Measurements from ENCODE around the gene CCDC39. TPM values are rescaled to one million over a fixed set of nuclear protein-coding genes. Genes with fewer than 3 reads are reported as not detected.

Gene CCDC39
- total and polyA plus RNA-seq, 2 of the 4 experiments (the other 2 are of a cell fraction), result not detected

DNA sequence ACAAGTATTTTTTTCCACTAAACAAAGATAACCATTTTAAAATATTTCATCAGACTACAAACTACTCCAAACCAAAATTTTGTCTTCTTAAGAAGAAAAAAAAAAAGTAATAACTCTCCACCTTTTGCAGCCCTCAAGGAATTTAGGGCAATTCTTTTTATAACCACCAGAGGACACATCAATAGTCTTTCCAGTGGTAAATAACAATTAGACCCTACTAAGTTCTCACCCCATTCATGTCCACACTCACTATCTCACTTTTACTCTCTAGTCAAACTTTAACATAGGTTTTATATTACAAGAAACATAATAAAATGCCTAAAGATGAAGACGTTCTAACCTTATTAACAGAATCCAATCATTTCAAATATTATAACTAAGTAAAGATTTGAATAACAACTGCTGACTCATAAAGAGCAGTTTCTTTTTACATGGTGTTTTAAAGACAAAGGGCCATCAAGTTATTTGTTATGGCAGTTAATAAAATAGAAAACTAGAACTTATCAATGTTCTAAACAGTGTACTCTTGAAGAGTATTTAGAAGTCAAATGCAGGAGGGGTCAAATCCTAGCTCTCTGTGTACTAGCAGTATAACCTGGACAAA is 33.0 kb downstream of the CCDC39 start:
- CTCF ChIA-PET, result no interaction called here

More for the DNA sequence above, 33.0 kb downstream of the CCDC39 start:
- Histone ChIP-seq H4K20me1 (ENCODE audit: insufficient read depth, low read length) (no peaks in the 10 kb centered on the region), H4K91ac (ENCODE audit: insufficient read depth, low read depth, low read length) (no peak overlapping the region), H3K9ac (ENCODE audit: low read depth, low read length) (no peak overlapping the region), H3K4me2 (ENCODE audit: low read depth, low read length) (no peak overlapping the region), H3K27me3 (ENCODE audit: control insufficient read depth, insufficient read depth, low read length) (no peaks in the 10 kb centered on the region), H3K23ac (ENCODE audit: low read depth, low read length) (no peak overlapping the region), H3K27ac (ENCODE audit: insufficient read depth, low read length) (no peak overlapping the region), H3K4ac (ENCODE audit: low read depth, low read length) (no peak overlapping the region), H2AK5ac (ENCODE audit: low read depth, low read length) (no peak overlapping the region), H2BK20ac (ENCODE audit: low read depth, low read length) (no peak overlapping the region), H3K9me1 (ENCODE audit: insufficient read depth, low read length) (no peaks in the 10 kb centered on the region), H3K79me1 (ENCODE audit: low read depth in 1 of 2, low read length in 2 of 2) (no peaks in the 10 kb centered on the region), H2AFZ (replicated peaks; ENCODE audit: low read length, poor library complexity) (no peak overlapping the region), H3K56ac (ENCODE audit: extremely low read depth, insufficient read depth, low read length) (no peak overlapping the region), H4K5ac (ENCODE audit: low read depth, low read length) (no peak overlapping the region), H3K14ac (replicated peaks; ENCODE audit: low read depth, low read length) (no peak overlapping the region), H3K4me3 (ENCODE audit: insufficient read depth, low read depth, low read length) (no peak overlapping the region), H2BK15ac (ENCODE audit: low read depth, low read length) (no peak overlapping the region), H3K4me1 (ENCODE audit: control insufficient read depth, insufficient read depth, low read length) (no peaks in the 10 kb centered on the region), H3K36me3 (ENCODE audit: control insufficient read depth, insufficient read depth, low read length) (no peaks in the 10 kb centered on the region), H3K9me3 (ENCODE audit: control insufficient read depth, insufficient read depth, low read length) (no peaks in the 10 kb centered on the region), H4K8ac (ENCODE audit: low read depth in 2 of 2, low read length in 2 of 2) (no peak overlapping the region), H3K18ac (ENCODE audit: low read depth, low read length) (no peak overlapping the region), H2BK5ac (ENCODE audit: low read depth, low read length, poor library complexity, severe bottlenecking) (no peak overlapping the region), H2BK120ac (ENCODE audit: low read depth, low read length) (no peak overlapping the region), H2AK9ac (replicated peaks; ENCODE audit: low read depth, low read length, poor library complexity) (no peak overlapping the region)
- ATAC-seq (ENCODE audit: low read depth) (no peak), DNase-seq (no peak)
- POLR2A ChIA-PET (ENCODE audit: unreplicated experiment), result no interaction called here
- no CpG with 5 or more reads among the region's 1 CpG for WGBS, 2 experiments (ENCODE audit: extremely low coverage in 2 of 2, insufficient read length in 1 of 2)
- intact Hi-C loops (cut with micrococcal nuclease) (no loop called here), in situ Hi-C loops (cut with MboI; ENCODE audit: low sequenced_read_pairs) (no loop called here), dilution Hi-C loops (cut with HindIII; ENCODE audit: low sequenced_read_pairs, unreplicated experiment) (no loop called here)
- BruUV-seq (replicated peaks), result no TSS peak
- TF ChIP-seq CTCF (conservative IDR thresholded peaks at IDR 0.05; ENCODE audit: low read depth, low read length), result peak; percentile 13; the same call in 1 of the 2 replicates
- no peak for TF ChIP-seq NFE2L2 (IDR thresholded peaks at IDR 0.05; ENCODE audit: low read depth, low read length)
- TF ChIP-seq POLR2A (IDR thresholded peaks at IDR 0.05; ENCODE audit: low read depth, low read length), result no peak
